GM12878 (cell line): Measurements from ENCODE around the gene CLASRP. TPM values are rescaled to one million over a fixed set of nuclear protein-coding genes. Genes with fewer than 3 reads are reported as not detected.

Source experiments
- ATAC-seq: fragments of 200-7000 bp; cut with Tn5 transposase; 3 replicates; pipeline ENCODE4 v1.9.1; 2020; ENCODE audit warnings: mild to moderate bottlenecking, moderate library complexity
- BruUV-seq: library from RNA; stranded (reverse); fragments of 400-500 nt; replicated peaks from 2 replicates; lab custom pipeline; 2021; lab: Mats Ljungman, UMichigan
- CTCF ChIA-PET: fragments of 300-600 bp; sonication (Branson Sonifier 250); formaldehyde crosslinking; extraction: SDS; loops from one replicate; lab custom pipeline; 2021; ENCODE audit warnings: inconsistent platforms; lab: Yijun Ruan, JAX
- POLR2A ChIA-PET: fragments of 350-600 bp; formaldehyde crosslinking; extraction: SDS; loops from one replicate; lab custom pipeline; 2021; ENCODE audit warnings: inconsistent platforms; lab: Charles Lee
- RAD21 ChIA-PET: fragments of 300-600 bp; sonication (Branson Sonifier 250); formaldehyde crosslinking; loops from one replicate; lab custom pipeline; 2023; ENCODE audit warnings: antibody characterized with exemption; ENCODE audit not compliant: unreplicated experiment; lab: Charles Lee
- SMC1A ChIA-PET: fragments of 300-600 bp; sonication (Branson Sonifier 250); formaldehyde crosslinking; loops from one replicate; lab custom pipeline; 2023; ENCODE audit not compliant: unreplicated experiment, uncharacterized antibody; lab: Charles Lee
- DNase-seq: peaks from one replicate; pipeline ENCODE4 v3.0.0-alpha.2; 2011; ENCODE audit warnings: low read depth, low spot score
- FAIRE-seq: peaks from 3 replicates; lab custom pipeline; 2011; peaks lifted over from hg19 to GRCh38; lab: Jason Lieb, UNC
- H2AFZ ChIP-seq: 2 replicates; pipeline ENCODE4 v1.6.0; 2011; ENCODE audit warnings: low read depth, low read length, control low read depth; ENCODE audit not compliant: control insufficient read depth
- H3K27ac ChIP-seq: 2 replicates; pipeline ENCODE4 v1.5.1; 2011; ENCODE audit warnings: control low read depth; ENCODE audit not compliant: control insufficient read depth, insufficient read depth
- H3K27me3 ChIP-seq, 2 experiments: replicated peaks in 1 of 2; 2 replicates each; pipeline versions ENCODE4 v1.6.0 to v1.6.1; 2011; ENCODE audit warnings: low read length in 1 of 2; ENCODE audit not compliant: control insufficient read depth in 2 of 2, insufficient read depth in 2 of 2
- H3K36me3 ChIP-seq, 2 experiments: 2 replicates each; pipeline ENCODE4 v1.5.1; 2011; ENCODE audit warnings: low read length in 1 of 2; ENCODE audit not compliant: control insufficient read depth in 2 of 2, insufficient read depth in 2 of 2
- H3K4me1 ChIP-seq: 2 replicates; pipeline ENCODE4 v1.6.1; 2011; ENCODE audit warnings: mild to moderate bottlenecking, low read length, moderate library complexity, mixed read lengths; ENCODE audit not compliant: control insufficient read depth, insufficient read depth
- H3K4me2 ChIP-seq: 2 replicates; pipeline ENCODE4 v1.6.0; 2011; ENCODE audit warnings: control low read depth; ENCODE audit not compliant: control insufficient read depth, insufficient read depth
- H3K4me3 ChIP-seq: fragments of 200-600 bp; sonication (generic); 2 replicates; pipeline ENCODE4 v1.5.1; 2016
- H3K79me2 ChIP-seq: 2 replicates; pipeline ENCODE4 v1.6.0; 2011; ENCODE audit warnings: low read length; ENCODE audit not compliant: control insufficient read depth, insufficient read depth
- H3K9ac ChIP-seq: 2 replicates; pipeline ENCODE4 v1.8.0; 2011; ENCODE audit warnings: low read length, control low read depth, mixed read lengths; ENCODE audit not compliant: control insufficient read depth, insufficient read depth
- H3K9me3 ChIP-seq: replicated peaks from 3 replicates; pipeline ENCODE4 v1.5.1; 2011; ENCODE audit warnings: mild to moderate bottlenecking, low read length; ENCODE audit not compliant: control insufficient read depth, insufficient read depth
- H4K20me1 ChIP-seq: 2 replicates; pipeline ENCODE4 v1.6.0; 2011; ENCODE audit not compliant: control insufficient read depth, insufficient read depth
- CBFB ChIP-seq: IDR thresholded peaks from 2 replicates; pipeline ENCODE4 v1.6.1; 2016; ENCODE audit warnings: antibody characterized with exemption, low read depth
- CEBPB ChIP-seq, 2 experiments: fragments of 150-350 bp in 1 of 2; IDR thresholded peaks; 2 replicates each; pipeline ENCODE4 v1.6.1; 2012 to 2014; ENCODE audit warnings: low read depth in 2 of 2, low read length in 2 of 2, borderline replicate concordance in 1 of 2, inconsistent platforms in 1 of 2
- CUX1 ChIP-seq: IDR thresholded peaks from 2 replicates; pipeline ENCODE4 v1.6.1; 2012; ENCODE audit warnings: improper control_type of control experiment, low read depth, low read length; ENCODE audit not compliant: insufficient replicate concordance
- EZH2 ChIP-seq: IDR thresholded peaks from 2 replicates; pipeline ENCODE4 v1.6.1; 2012; ENCODE audit warnings: low read depth, mild to moderate bottlenecking, control low read depth, inconsistent platforms, low read length, borderline replicate concordance; ENCODE audit not compliant: control insufficient read depth
- HDAC2 ChIP-seq: fragments of 200-600 bp; sonication (generic); IDR thresholded peaks from 2 replicates; pipeline ENCODE4 v1.6.1; 2017
- JUNB ChIP-seq: IDR thresholded peaks from 2 replicates; pipeline ENCODE4 v1.6.1; 2016; ENCODE audit warnings: antibody characterized with exemption, mild to moderate bottlenecking
- NBN ChIP-seq: fragments of 450-650 bp; IDR thresholded peaks from 2 replicates; pipeline ENCODE4 v1.6.1; 2016
- NFIC ChIP-seq: IDR thresholded peaks from 2 replicates; pipeline ENCODE4 v1.6.1; 2012; ENCODE audit warnings: low read depth, mild to moderate bottlenecking, inconsistent platforms, low read length, moderate library complexity
- PKNOX1 ChIP-seq: fragments of 450-650 bp; IDR thresholded peaks from 2 replicates; pipeline ENCODE4 v1.6.1; 2016; ENCODE audit warnings: mild to moderate bottlenecking
- SIX5 ChIP-seq: IDR thresholded peaks from 2 replicates; pipeline ENCODE4 v1.6.1; 2011; ENCODE audit warnings: mild to moderate bottlenecking, low read depth, low read length, moderate library complexity; ENCODE audit not compliant: severe bottlenecking
- SMAD1 ChIP-seq: fragments of 450-650 bp; IDR thresholded peaks from 2 replicates; pipeline ENCODE4 v1.6.1; 2018; ENCODE audit warnings: mild to moderate bottlenecking, low read depth; ENCODE audit not compliant: partially characterized antibody
- STAT1 ChIP-seq: fragments of 450-650 bp; conservative IDR thresholded peaks from 2 replicates; pipeline ENCODE4 v1.6.1; 2014; ENCODE audit warnings: antibody characterized with exemption, mild to moderate bottlenecking
- TCF3 ChIP-seq: IDR thresholded peaks from 2 replicates; pipeline ENCODE4 v1.6.1; 2012; ENCODE audit warnings: low read depth, mild to moderate bottlenecking, low read length, borderline replicate concordance; ENCODE audit not compliant: insufficient read depth
- TCF7 ChIP-seq: IDR thresholded peaks from 2 replicates; pipeline ENCODE4 v1.6.1; 2014; ENCODE audit warnings: antibody characterized with exemption, borderline replicate concordance
- YY1 ChIP-seq: IDR thresholded peaks from 2 replicates; pipeline ENCODE4 v1.6.1; 2011; ENCODE audit warnings: low read depth, mild to moderate bottlenecking, low read length
- ZNF384 ChIP-seq: IDR thresholded peaks from 2 replicates; pipeline ENCODE4 v1.6.1; 2012; ENCODE audit warnings: low read depth, mild to moderate bottlenecking, low read length, improper control_type of control experiment, borderline replicate concordance
- WGBS: methylation state at CpG from one replicate; pipeline ENCODE4 v1.1.6; 2016; ENCODE audit warnings: low lambda C conversion rate; ENCODE audit not compliant: insufficient replicate concordance, insufficient coverage; ENCODE audit errors: missing lambda C conversion rate; 5-methylcytosine and 5-hydroxymethylcytosine counted together
- in situ Hi-C: fragments of 300-500 bp; cut with MboI; formaldehyde crosslinking; loops from 9 replicates; pipeline ENCODE4 v1.14.3; 2018; ENCODE audit warnings: mixed read lengths
- intact Hi-C: fragments of 100-400 bp; cut with micrococcal nuclease; formaldehyde crosslinking; loops from one replicate; pipeline ENCODE4 v1.14.2; 2022; ENCODE audit not compliant: unreplicated experiment
- polyA plus RNA-seq, 11 experiments: library from polyadenylated mRNA; depleted of rRNA in 4 of 11; unstranded in 6 of 11; stranded (reverse) in 5 of 11; fragments of >200 nt; fragmentation: Nextera tagmentation in 4 of 11; fragmentation: Illumina TruSeq in 1 of 11; extraction: Ambion mirVana in 4 of 11; extraction: Trizol in 1 of 11; gene quantifications; 1 replicate in 1 of 11; 2 replicates in 10 of 11; pipeline versions ENCODE4 v1.2.1 to v1.2.3, GENCODE V29; 2011 to 2016; ENCODE audit warnings: inconsistent platforms in 2 of 11, missing spikeins in 2 of 11, low read depth in 1 of 11
- total RNA-seq, 4 experiments: library from RNA; depleted of rRNA in 3 of 4; stranded (reverse); fragments of >200 nt in 3 of 4; fragmentation: Illumina TruSeq in 1 of 4; extraction: Trizol in 1 of 4; gene quantifications; 2 replicates each; pipeline versions ENCODE4 v1.2.1 to v1.2.3, GENCODE V29; 2013 to 2021

Gene CLASRP
- total and polyA plus RNA-seq, 10 of the 15 experiments (the other 5 are each of a cell fraction or from before 2014, with no cell fraction given), result 0.68 to 75.8 (median 30.2) TPM

GRCh38 chr19:45092747-45093678 lies 54.2 kb downstream of the CLASRP start, which contains the start of gene PPP1R37:
Gene PPP1R37, plus strand, starts transcription at chr19:45093179. Its CDS starts 147 bp downstream, at chr19:45093326.
- Histone ChIP-seq H3K27ac (peak within 1 kb of the TSS; percentile 98), H3K9ac (peak within 1 kb of the TSS; percentile 97), H3K9me3 (peaks cover 2% of the 10 kb centered on the region; the same call in 2 of the 3 replicates), H3K27me3 (no peaks in the 10 kb centered on the region), H4K20me1 (no peaks in the 10 kb centered on the region; the same call in 1 of the 2 replicates), H3K4me3 (peak within 1 kb of the TSS; percentile 93), H3K36me3 (peaks cover 8 to 15% of the 10 kb centered on the region in 2 experiments), H2AFZ (peak within 1 kb of the TSS; percentile 99), H3K79me2 (peaks cover 50% of the 10 kb centered on the region), H3K4me2 (peak within 1 kb of the TSS; percentile 82), H3K4me1 (peaks cover 9% of the 10 kb centered on the region)
- intact Hi-C loops, result loop anchor here (2.0 to 10.0 kb wide), 5 partner anchors 14 to 392 kb away; partner anchors contain the start of genes BLOC1S3, GEMIN7 and TRAPPC6A
- FAIRE-seq, result peak; percentile 77
- ChIA-PET POLR2A (interaction anchor here (0.6 to 3.0 kb wide), 11 partner anchors 10 to 156 kb away, joined by 3 to 36 read pairs (median 8); partner anchors contain the start of genes BLOC1S3, GEMIN7 and TRAPPC6A), CTCF (interaction anchor here (1.2 to 3.1 kb wide), 9 partner anchors 9 to 104 kb away, joined by 3 to 14 read pairs (median 12); partner anchors contain the start of genes BLOC1S3, GEMIN7 and TRAPPC6A), RAD21 (interaction anchor here (0.6 to 2.2 kb wide), 15 partner anchors 10 to 1430 kb away, joined by 3 to 20 read pairs (median 5); partner anchors contain the start of genes BLOC1S3, GEMIN7 and TRAPPC6A), SMC1A (interaction anchor here (0.6 to 2.8 kb wide), 13 partner anchors 13 to 246 kb away, joined by 3 to 15 read pairs (median 4); partner anchors contain the start of genes CLASRP, GEMIN7 and TRAPPC6A)
- in situ Hi-C loops, result no loop called here
- DNase-seq, result peak; percentile 77
- ATAC-seq, result peak; percentile 86
- BruUV-seq, result no TSS peak
- under 1% methylated on average over 76 of the region's 103 CpGs for WGBS
- TF ChIP-seq CEBPB (IDR thresholded peaks at IDR 0.05; ENCODE audit: borderline replicate concordance in 1 of 2, low read depth in 2 of 2, low read length in 2 of 2), result peak in 1 of 2 experiments; percentile 5; a peak in 1 of 4 replicates
- TF ChIP-seq ZNF384, result no peak
- TF ChIP-seq TCF7, result no peak; the same call in 1 of the 2 replicates
- TF ChIP-seq YY1, result peak; percentile 75
- TF ChIP-seq SMAD1, result no peak
- peak; percentile 60 for TF ChIP-seq PKNOX1
- TF ChIP-seq STAT1, result peak; percentile 77; the same call in 1 of the 2 replicates
- TF ChIP-seq NFIC, result peak; percentile 43; the same call in 1 of the 2 replicates
- peak; percentile 30; the same call in 1 of the 2 replicates for TF ChIP-seq TCF3
- peak; percentile 55 for TF ChIP-seq SIX5
- no peak for TF ChIP-seq HDAC2
- TF ChIP-seq NBN, result peak; percentile 87
- TF ChIP-seq CBFB, result no peak
- no peak for TF ChIP-seq EZH2
- no peak for TF ChIP-seq CUX1
- no peak for TF ChIP-seq JUNB
